ENCODE measurements around the gene LSAMP.

DNA sequence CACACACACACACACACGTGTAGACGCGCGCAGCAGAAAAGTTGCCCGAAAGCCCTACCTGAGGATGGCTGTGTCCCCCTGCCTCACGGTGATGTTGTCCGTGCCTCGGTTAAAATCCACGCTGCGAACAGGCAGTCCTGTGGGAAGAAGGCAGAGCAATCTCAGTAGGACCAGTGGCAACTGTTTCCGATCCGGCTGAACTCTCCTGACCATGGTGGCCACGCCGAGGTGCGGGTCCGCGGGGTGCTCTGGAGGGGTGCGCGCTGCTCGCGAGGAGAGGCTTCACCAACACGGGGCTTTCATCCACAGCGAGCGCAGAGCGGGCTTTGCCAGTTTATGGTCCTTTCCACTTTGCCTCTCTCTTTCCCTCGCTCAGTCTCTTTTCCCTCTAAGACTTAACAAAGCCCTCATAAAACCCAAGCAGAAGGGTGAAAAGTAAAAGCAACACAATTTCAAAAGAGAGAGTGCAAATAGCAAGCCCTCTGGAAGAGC, 422 bp downstream of the LSAMP start:
- TF ChIP-seq CTCF (IDR thresholded peaks at IDR 0.05; ENCODE audit: insufficient read depth, low read depth, low read length), result no peak
- TF ChIP-seq EZH2 (IDR thresholded peaks at IDR 0.05; ENCODE audit: insufficient read depth, low read length), result no peak

Measured in astrocyte (in vitro differentiated cells and primary cell).